HG03575 (cell line): ENCODE results near the gene LKAAEAR1.

Source experiments
- ATAC-seq: cut with Tn5 transposase; IDR thresholded peaks from one replicate; pipeline ENCODE4 v1.9.1; 2021; ENCODE audit not compliant: unreplicated experiment, insufficient number of reproducible peaks, low FRiP score; ENCODE audit errors: extremely low read depth

LKAAEAR1 gene

GRCh38 chr20:64047046-64047389 lies 37.2 kb downstream of the LKAAEAR1 start:
- ATAC-seq, result no peak

GRCh38 chr20:64045346-64046011 lies 38.7 kb downstream of the LKAAEAR1 start:
- ATAC-seq, result no peak

- ATAC-seq, result no peak
Measured at GRCh38 chr20:64044484-64045247, 39.5 kb downstream of the LKAAEAR1 start.

- ATAC-seq, result no peak
Measured at GRCh38 chr20:64043768-64044167, 40.4 kb downstream of the LKAAEAR1 start.

GRCh38 chr20:64042054-64042781 lies 42.0 kb downstream of the LKAAEAR1 start:
- ATAC-seq, result no peak

GRCh38 chr20:64041781-64042053 lies 42.5 kb downstream of the LKAAEAR1 start:
- ATAC-seq, result no peak

- no peak for ATAC-seq
Measured at GRCh38 chr20:64041040-64041780, 43.0 kb downstream of the LKAAEAR1 start.

DNA sequence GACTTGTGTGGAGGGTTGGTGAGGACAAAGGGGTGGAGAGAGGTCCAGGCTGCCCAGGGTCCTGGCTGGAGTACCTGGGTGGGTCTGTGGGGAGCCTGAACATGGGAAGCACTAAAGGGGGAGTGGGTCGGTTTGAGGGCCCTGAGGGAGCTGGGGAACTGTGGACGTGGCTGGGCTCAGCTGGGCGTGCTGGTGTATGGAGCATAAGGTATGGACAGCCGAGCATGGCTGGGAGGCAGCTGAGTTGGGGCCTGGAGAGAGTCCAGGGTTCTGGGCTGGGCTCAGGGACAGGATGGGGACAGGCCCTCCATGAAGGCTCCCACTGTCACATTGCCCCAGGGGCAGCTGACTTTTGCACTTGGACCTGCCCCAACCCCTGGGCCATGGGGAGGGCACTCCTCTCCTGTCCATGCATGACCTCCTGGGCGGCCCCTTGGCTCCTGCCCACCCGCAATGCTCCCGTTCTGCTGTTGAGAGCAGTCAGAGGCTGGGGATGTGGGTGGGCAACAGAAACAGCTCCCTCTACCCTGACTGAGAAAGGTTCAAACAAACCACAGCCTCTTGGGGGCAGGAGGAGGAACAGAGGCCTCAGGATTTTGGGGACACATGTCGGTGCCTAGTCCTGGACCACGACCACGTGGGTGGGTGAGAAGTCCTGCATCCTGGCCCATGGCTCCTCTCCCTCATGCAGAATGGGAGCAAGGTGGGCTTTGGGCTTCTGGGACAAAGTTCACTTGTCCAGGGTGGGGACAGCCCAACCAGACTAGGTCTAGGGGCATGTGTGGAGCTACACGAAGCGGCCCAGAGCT lies 43.8 kb downstream of the LKAAEAR1 start:
- no peak for ATAC-seq

DNA sequence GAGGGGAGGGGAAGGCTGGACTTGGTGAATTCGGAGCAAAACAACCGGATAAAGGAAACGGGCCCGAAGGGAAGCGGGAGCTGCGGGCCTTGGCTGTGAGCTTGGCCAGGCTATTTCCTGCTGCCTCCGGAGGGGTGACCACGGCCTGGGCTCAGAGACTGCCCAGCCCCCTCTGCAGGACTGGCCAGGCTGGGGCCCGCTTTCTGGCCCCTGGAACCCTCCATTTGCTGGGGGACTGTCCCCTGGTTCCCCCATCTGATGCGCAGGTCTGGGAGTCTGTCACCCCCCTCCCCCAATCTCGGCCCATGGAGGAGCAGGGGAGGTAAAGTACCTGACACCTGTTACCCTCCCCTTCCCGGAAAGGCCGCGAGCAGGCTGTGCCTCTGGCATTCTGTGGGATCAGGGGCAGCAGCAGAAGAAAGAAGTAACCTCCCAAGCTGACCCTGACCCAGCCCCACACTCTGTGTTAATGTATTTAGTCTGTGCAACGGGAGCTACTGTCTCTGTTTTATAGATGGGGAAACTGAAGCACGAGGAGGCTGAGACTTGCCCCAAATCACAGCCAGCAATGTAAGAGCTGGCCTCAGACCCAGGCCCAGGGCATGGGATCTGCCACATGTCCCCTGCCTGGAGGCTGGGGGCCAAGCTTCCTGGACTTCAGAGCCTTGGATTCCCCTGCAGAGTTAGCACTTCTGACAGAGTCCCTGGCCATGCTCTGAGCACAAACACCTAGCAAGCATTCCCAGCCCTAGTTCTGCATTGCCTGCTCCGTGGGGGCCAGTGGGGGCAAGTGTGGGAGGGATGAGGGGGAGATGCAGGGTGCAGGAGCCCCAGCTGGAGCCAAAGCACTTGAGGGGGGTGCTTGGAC lies 44.7 kb downstream of the LKAAEAR1 start:
- ATAC-seq, result no peak

DNA sequence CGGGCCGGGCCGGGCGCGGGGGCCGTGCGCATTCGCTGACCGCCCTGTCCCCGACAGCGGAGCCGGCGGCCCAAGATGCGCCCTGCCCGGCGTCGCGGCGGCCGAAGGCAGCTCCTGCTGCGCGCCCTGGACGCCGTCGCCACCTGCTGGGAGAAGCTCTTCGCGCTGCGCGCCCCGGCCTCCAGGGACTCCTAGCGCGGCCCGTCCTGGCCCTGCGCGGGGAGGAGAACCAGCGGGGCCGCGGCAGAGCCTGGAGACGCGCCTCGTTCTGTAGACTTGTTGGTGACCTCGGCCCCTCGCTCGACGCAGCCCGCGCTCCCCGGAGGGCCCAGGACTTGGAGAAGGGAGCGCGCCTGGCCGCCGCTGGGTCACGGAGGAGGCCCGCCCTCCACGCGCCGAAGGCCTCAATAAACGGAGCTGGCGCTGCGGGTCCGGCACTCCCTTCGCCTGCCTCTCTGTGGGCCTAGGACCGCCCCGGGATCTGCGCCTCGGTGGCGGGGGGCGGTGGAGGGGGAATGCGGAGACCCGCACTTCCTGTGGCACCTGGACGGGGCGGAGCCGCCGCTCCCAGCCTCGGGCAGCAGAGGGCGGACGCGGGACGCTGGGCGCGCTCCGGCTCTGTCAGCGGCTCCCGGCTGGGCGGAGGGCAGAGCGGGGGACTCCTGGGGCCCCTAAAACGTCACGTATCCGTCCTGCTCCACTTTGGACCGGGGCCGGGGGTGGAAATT lies 45.5 kb downstream of the LKAAEAR1 start:
- ATAC-seq, result no peak

DNA sequence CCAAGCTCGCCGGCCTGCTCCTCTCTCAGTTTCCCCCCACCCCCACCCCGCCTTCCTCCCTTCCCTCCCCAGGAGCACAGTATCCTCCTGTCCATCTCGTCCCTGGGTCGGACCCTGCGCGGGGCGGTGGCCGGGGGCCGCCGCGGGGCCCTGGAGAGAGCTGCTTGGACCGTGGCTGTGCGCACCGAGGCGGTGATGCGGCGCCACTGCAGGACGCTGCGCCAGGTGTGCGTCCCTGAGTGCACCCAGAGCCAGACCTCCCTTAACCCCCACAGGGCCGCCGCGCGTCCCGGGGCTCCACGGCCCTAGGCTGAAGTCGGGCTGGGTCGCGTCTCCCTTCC lies 46.0 kb downstream of the LKAAEAR1 start:
- no peak for ATAC-seq

DNA sequence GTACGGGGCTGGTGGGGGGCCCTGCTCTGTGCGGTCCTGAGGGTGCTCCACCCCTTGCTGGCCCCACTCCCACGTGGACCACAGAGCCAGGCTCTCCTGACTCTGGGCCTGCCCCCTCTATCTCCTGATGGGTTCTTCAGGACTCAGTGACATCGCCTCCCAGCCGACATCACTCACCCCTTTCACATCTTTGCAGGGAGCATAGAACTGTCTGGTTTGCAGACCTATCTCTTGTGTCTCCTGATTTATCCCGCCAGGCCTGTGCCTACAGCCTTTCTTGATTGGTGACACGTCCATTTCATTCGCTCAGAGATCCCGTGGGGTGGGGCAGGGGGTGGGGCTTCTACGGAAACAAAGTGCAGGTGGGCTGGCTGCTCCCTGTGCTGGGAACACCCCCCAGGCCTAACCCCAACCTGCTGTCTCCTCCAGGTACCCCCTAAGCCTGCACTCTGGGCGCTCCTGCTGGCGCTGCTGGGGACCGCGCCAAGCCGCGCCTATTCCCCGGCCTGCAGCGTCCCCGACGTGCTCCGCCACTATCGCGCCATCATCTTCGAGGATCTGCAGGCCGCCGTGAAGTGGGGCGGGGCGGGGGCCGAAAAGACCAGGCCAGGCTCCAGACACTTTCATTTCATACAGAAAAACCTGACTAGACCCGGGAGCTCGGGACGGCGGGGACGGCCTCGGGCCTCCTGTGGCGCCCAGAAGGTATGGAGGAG lies 46.5 kb downstream of the LKAAEAR1 start:
- ATAC-seq, result no peak

DNA sequence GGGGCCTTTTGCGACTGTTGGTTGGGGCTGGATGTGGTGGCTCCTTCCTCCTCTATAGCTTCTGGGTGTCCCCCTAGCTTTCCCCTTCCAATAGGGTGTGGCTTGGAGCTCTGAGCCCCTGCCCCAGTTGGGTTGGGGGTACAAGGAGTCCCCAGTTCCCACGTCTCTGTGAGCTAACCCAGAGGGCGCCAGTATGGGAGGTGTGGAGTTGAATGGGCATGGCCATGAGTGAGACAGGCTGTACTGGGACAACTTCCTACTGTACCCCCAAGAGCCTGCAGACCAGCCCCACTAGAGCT lies 47.0 kb downstream of the LKAAEAR1 start:
- ATAC-seq, result no peak

DNA sequence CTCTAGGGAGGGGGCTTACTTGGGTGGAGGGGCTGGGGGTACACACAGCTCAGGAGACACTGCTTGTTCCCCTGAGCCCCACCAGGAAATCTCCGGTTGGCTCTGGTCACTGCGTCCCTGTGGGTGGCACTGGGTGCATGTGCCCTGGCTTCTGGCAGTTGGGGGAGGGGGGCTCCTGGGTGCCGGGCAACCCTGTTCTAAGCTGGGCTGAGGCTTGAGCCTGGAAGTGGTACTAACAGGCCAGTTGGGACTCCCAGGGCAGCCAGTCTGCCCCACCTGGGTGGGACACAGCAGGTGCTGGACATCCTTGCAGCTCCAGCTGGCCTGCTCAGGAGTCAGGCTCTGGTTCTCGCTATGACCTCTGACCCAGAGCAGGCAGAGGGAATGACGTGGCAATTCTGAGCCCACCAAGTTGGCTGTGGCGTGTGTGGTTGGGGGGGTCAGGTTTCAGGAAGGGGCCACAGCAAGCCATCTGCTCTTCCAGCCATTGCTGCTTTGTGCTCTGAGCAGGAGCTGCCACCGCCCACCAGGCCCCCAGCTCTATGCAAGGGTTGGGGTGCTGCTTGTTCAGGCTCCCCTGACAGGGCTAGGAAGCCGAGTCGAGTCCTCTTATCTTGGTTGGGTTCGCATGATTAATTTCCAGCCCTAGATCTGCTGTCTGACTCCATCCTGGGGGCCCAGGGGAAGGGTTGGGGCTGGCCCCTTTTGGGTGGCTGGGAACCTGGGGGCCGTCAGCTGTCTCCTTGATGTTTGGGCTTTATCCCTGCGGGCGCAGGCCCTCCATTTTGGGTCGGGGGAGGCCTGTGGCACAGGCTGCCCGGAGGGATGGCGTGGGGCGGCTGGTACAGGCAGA lies 47.6 kb downstream of the LKAAEAR1 start:
- ATAC-seq, result no peak

DNA sequence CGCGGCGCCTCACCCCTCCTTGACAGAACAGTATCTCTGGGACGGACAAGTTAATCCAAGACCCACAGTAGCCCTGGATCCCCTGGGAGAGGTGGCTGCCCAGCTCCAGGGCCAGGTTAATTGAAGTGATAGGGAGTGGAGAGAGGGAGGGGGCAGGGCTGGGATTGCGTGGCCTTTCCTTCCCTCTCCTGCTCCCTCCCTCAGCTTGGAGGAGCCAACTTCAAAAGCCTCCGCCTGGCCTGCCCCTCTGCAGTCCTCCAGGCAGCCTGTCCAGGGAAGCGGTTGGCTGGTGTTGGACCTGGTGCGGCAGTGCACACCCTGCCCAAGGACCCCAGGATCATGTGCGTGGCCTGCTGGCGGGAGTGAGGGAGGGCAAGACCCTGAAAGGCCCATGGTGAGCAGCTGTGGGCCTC lies 48.3 kb downstream of the LKAAEAR1 start, which contains the start of gene C20orf204:
Gene C20orf204 (plus strand): TSS at position 250 of the 413 bp plus-strand sequence. CDS start 142 bp downstream, at position 392.
- ATAC-seq, result no peak
